NCI-H82 treated with DMSO at 0.1 percent for 48 hours (cell line): ENCODE measurements around the gene SLAMF7.
"Not testable (repeated sequence)": the region's sequence is repeated elsewhere in the genome, so short reads cannot be mapped to it uniquely, and the experiment has no call there.

Source experiments
- DNase-seq: peaks from one replicate; lab custom pipeline; 2025; ENCODE audit not compliant: unreplicated experiment; lab: John Stamatoyannopoulos, UW

The SLAMF7 gene

GRCh38 chr1:160739098-160739511 lies at the start of gene SLAMF7:
SLAMF7 (plus strand) TSS chr1:160739247; CDS start chr1:160739302, 55 bp downstream.
- DNase-seq: no peak

GRCh38 chr1:160692390-160692789 lies 46.7 kb upstream of the SLAMF7 start:
- not testable (repeated sequence) for DNase-seq

- DNase-seq: no peak
Measured at GRCh38 chr1:160702100-160702499, 36.9 kb upstream of the SLAMF7 start.

- no peak for DNase-seq
Measured at GRCh38 chr1:160704250-160704649, 34.8 kb upstream of the SLAMF7 start.

GRCh38 chr1:160705212-160705621 lies 33.8 kb upstream of the SLAMF7 start:
- DNase-seq: not testable (repeated sequence)

- DNase-seq: no peak
Measured at GRCh38 chr1:160705742-160706141, 33.3 kb upstream of the SLAMF7 start.

- DNase-seq: no peak
Measured at GRCh38 chr1:160706526-160707235, 32.4 kb upstream of the SLAMF7 start.

- no peak for DNase-seq
Measured at GRCh38 chr1:160707236-160708064, 31.6 kb upstream of the SLAMF7 start.

GRCh38 chr1:160708118-160708517 lies 30.9 kb upstream of the SLAMF7 start:
- no peak for DNase-seq

GRCh38 chr1:160708801-160709200 lies 30.2 kb upstream of the SLAMF7 start:
- no peak for DNase-seq

- no peak for DNase-seq
Measured at GRCh38 chr1:160709715-160710114, 29.3 kb upstream of the SLAMF7 start.

GRCh38 chr1:160710517-160711252 lies 28.4 kb upstream of the SLAMF7 start:
- DNase-seq: no peak

- no peak for DNase-seq
Measured at GRCh38 chr1:160711276-160711601, 27.8 kb upstream of the SLAMF7 start.

- DNase-seq: no peak
Measured at GRCh38 chr1:160711602-160712311, 27.3 kb upstream of the SLAMF7 start, which contains the start of gene CD48. CD48 (minus strand) TSS chr1:160711822; CDS start chr1:160711763, 59 bp downstream.

GRCh38 chr1:160712525-160713080 lies 26.4 kb upstream of the SLAMF7 start:
- not testable (repeated sequence) for DNase-seq

GRCh38 chr1:160713161-160713560 lies 25.9 kb upstream of the SLAMF7 start:
- no peak for DNase-seq

GRCh38 chr1:160714034-160714648 lies 24.9 kb upstream of the SLAMF7 start:
- not testable (repeated sequence) for DNase-seq

GRCh38 chr1:160716013-160716412 lies 23.0 kb upstream of the SLAMF7 start:
- no peak for DNase-seq

- no peak for DNase-seq
Measured at GRCh38 chr1:160717306-160717705, 21.7 kb upstream of the SLAMF7 start.

GRCh38 chr1:160718210-160718609 lies 20.8 kb upstream of the SLAMF7 start:
- no peak for DNase-seq
